NCI-H526 treated with DMSO at 0.1 percent for 48 hours (cell line): ENCODE results near the gene PAXX.

ENCODE experiments used
- DNase-seq: peaks from one replicate; lab custom pipeline; 2025; lab: John Stamatoyannopoulos, UW

PAXX gene

DNA sequence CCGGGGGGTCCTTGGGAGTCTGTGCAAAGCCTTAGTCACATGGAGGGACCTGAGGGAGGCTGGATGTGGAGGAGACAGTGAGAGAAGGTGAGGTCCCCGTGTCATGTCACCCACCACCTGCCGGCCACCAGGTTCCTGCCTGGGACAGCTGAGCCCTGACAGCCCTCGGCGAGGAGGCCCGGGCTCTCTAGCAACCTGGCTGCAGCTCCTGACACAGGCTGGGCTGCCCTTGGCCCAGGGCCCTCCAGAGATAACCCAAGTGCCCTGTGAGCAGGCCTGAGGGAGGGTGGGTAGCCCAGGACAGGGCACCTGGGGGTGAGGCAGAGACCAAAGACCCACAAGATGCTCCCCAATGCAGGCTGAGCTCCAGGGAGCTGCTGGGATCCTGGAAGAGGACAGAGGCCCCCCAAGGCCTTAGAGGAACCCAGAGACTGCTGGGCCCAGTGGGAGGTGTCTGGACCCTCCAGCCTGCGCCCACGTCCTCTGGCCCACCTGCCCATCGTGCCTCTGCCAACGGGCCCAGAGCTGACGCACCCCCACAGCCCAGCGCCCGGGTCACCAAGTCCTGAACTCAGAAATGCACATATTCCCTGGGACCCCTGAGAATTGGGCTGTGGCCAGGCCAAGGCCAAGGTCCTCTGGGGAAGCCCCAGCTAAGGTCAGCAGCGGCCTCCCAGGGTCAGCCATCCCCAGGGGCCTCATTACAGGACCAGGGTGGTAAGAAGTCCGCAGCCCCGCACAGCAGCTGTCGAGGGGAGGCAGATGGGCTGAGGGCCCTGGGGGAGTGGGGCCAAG lies 23.7 kb upstream of the PAXX start:
- DNase-seq = no peak

DNA sequence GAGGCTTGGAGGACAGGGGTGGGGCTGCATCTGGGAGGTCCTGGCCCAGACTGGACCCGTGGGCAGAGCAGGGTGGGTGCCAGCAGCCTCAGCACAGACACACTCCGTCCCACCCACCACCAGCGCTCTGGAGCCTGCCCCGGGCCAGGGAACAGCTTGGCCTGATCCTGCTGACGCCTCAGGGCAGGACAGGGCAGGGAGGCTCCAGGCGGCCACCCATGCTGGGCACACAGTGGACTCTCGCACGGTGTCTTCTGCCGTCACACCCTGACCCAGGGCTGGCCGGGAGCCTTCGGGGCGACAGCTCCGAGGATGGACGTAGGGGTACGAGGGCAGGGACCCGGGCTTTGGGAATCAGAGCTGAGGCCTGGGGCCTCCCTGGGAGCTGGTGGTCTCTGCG lies 23.1 kb upstream of the PAXX start:
- DNase-seq = no peak

DNA sequence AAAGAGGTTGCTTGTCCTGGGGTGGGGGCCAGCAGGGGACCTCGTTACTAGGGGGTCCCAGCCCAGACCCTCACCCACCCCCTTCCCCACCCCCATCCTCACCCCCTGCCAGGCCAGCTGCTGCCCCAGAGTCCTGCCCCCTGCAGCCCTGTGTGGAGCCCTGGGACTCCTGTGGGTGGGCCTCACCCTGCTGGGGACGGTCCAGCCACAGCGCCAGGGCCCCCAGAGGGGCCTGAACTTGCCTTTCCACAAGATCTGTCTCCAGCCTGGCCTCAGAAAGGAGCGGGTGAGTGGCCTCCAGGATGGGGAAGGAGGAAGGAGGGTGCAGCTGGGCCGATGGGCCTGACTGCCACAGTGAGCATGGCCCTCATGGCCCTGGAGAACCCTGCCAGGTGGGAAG lies 22.4 kb upstream of the PAXX start:
- no peak for DNase-seq

DNA sequence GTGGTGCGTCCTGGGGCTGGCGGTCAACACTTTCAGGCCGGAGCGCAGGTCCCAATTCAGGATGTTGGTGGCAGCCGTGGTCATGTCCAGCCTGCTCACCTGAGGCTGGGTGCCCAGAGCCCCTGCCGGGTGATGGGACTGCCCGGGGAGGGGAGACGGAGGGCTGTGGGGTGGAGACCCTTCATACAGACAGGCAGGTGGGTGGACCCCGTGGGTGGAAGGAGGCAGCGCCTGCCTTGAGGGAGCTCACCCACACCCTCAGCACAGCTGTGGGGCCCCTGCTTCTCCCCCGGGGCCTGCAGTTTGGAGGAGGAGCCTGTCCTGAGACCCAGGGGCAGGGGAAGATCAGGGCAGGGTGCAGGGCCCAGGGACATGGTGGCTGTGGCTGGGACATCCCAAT lies 21.9 kb upstream of the PAXX start:
- no peak for DNase-seq

- DNase-seq = no peak
Measured at GRCh38 chr9:136971746-136972145, 20.5 kb upstream of the PAXX start.

DNA sequence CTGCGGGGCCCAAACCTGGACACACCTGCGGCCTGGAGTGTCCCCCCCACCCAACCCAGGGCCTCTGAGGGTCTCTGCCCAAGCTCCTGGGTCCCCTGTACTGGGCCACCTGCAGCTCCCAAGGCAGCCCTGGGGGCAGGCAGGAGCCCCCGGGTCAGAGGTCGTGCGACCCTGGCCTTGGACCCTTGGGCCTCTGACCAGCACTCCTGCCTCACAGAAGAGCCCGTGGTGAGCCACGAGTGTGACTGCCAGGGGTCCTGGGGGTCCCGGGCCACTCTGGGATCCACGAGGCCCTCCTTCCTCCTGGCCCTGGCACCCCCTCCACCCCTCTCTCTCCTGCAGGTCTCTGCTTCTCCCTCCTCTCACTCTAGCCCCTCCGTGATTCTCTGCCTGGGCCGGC lies 19.9 kb upstream of the PAXX start:
- no peak for DNase-seq

DNA sequence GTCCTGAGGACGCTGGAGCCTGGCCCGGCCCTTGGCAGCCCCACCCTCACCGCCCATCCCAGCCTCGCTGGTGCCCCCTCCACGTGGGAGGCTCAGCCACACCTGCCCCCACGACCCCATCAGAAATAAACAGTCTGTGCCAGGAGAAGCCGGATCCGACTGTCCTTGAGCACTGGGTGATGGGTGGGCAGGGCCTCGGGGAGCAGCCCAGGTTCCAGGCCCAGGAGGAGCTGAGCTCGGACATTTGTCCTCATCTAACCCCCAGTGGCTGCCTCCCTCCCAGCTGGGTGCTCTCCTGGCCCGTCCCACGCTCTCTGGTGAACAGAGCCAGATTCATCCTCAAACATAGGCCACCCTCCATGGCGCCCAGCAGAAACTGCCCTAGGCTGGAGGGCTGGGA lies 19.5 kb upstream of the PAXX start:
- DNase-seq = no peak

DNA sequence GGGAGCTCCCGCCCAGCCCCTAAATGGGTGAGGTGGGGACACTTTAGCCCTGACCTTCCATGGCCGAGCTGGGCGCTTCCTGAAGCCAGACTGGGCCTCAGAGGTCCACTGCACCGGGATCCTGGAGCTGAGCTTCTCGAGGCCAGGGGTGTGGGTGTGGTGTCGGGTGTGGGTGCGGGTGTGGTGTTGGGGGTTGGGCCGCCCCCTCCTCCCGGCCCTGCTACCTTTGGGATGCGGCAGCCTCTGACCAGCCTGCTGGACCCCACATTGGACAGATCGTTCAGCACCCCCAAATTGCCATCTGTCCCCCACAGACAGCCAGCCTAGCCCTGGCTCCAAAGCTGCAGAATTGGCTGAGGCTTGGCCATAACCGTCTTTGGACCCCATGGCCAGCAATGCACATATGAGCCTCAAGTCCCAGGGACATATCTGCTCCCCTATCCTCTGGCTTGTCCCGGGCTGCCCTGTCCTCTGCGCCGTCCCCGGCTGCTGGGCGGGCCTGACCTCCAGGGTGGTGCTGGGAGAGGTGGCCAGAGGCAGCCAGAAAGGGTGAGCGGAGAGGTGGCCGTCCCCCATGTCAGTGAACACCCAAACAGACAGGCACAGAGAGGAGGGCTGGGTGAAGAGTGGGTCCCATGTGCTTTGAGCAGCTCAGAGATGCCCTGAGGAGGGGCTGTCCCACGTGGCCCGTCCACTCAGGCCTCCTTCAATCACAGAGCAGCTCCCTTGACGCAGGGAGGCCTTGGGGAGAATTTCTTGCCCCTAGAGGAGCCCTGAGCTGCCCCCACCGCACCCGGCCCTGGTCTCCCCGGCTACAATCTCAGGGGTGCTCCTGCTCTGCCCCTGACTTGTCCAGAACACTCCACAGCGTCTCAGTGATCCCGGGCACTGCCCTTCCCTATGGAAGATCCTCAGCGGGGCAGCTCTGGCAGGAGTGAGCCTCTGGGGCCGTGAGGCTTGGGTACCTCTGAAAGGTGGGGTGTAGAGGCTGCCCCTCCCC lies 18.3 kb upstream of the PAXX start:
- no peak for DNase-seq

DNA sequence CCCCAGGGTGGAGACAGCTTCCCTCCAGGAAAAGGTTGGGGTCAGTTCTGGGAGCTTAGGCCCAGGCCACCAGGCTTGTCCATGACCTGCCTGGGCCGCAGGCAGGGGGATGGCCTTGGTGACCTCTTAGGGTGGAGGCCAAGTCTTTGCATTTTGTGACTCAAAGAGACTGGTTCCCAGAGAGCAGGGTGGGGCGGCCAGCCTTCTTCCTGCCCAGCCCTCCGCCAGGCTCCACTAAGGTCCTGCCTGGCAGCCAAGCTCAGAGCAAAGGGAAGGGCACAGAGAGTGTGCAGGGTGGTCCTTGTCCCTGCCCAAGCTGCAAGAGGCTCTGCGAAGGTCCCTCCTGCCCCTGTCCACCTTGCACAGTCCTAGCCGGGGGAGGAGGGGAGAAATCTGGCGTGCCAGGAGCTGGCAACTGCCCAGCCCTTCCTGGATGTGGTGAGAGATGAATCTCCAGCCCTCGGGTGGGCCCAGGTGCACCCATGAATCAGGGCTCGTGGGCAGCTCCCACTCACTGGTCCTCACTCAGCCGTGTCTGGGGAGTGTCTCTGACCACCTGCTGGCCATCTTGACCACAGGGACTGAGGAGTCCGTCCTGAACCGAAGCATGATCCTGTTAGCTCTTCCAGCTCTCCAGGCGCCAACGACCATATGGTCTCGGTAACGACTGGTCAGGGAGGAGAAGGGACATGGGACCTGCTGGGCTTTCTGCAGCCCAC lies 17.2 kb upstream of the PAXX start:
- DNase-seq = no peak

DNA sequence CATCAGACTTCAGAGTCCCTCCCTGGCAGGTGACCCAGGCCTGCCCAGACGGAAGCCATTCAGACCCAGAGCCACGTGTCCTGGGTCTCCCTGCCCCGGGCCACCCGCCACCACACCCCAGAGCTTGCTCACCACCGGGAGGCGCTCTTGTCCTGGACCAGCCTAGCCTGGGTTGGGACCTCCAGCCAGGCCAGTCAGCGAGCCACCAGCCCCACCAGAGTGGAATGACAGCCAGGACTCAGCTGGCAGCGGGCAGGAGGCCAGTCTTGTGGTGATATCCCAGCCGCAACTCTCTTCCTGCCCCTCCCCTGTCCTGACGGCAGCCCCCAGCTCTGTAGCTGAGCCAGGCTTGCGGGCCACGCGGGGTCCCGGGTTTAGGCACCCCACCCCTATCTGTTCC lies 16.6 kb upstream of the PAXX start:
- no peak for DNase-seq

DNA sequence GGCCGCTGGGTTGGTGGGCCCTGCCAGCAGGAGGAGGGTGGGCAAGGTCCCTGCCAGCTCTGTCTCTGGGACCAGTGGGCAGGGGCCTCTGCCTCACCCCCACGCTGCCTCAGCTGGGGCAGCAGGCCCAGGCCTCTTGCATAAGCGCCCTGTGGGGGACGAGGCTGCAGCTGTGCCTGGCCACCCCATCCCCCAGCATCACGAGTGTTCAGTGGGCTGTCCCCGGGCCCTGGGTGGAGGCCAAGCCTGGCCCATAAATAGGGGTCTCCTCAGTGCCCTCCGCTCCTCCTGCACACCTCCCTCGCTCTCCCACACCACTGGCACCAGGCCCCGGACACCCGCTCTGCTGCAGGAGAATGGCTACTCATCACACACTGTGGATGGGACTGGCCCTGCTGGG lies 15.0 kb upstream of the PAXX start, which contains the start of gene PTGDS:
Gene PTGDS (plus strand): TSS at position 282 of the 400 bp plus-strand sequence. CDS start 75 bp downstream, at position 357.
- no peak for DNase-seq

DNA sequence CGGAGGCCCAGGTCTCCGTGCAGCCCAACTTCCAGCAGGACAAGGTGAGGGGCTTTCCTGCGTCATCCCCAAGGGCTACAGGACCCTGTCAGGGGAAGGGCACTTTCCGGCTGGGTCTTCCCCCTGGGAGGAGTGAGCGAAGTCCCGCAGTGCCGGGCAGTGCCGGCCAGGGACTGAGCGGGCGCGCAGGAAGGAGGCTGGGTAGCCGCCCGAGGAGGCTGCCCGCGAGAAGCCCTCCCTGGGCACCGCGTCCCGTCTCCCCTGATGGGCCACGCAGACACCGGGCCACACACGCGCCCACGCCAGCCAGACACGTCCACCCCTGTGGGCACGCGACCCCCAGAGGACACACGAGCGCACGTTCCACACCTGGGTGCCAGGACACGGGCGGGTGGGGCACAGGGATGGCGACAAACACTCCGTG lies 14.6 kb upstream of the PAXX start:
- no peak for DNase-seq

DNA sequence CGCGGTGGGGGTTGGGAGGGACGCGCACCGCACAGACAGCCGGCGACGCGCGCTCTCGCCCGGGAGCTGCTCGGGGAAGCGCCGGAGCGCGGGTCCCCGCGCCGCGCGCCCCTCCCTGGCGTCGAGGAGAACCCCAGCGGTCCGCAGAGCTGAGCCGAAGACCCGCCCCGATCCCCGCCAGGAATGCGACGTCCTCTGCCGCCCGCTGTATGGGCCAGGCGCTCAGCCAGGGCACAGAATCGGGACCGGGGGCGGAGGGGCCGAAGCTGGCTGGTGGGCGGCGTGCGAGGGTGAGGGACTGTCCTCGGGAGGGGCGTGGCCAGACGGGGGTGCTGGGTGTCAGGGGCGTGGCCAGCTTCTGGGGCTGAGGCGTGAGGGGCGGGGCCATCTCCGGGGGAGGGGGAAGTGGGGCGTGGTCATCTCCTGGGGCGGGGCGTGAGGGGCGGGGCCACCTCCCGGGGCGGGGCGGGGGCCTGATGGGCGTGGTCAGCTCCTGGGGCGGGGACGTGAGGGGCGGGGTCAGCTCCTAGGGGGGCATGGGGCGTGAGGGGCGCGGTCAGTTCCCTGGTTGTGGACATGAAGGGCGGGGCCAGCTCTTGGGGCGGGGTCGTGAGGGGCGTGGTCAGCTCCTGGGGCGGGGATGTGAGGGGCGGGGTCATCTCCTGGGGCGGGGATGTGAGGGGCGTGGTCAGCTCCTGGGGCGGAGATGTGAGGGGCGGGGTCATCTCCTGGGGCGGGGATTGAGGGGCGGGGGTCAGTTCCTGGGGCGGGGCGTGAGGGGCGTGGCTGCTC lies 14.0 kb upstream of the PAXX start:
- peak; percentile 53 for DNase-seq

DNA sequence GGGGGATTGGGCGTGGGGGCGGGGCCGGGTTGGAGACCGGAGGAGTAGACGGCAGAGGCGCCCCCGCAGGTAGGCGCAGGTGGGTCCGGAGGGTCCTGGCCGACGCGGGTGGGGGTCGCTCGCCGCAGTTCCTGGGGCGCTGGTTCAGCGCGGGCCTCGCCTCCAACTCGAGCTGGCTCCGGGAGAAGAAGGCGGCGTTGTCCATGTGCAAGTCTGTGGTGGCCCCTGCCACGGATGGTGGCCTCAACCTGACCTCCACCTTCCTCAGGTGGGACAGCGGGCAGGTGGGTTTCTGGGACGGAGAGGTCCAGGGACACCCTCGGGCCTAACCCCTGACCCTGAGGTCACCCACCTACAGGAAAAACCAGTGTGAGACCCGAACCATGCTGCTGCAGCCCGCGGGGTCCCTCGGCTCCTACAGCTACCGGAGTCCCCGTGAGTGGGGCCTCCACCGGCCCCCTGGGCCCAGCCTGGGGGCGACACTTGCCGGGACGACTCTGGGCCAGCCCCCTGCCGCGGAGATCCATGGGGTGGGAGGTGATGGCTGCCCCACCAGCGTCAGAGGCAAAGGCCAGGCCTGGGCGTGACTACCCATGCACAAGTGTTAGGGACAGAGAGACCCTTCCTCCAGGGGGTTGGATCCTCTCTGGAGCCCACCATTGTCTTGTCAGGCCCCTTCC lies 13.2 kb upstream of the PAXX start:
- DNase-seq = no peak

- DNase-seq = no peak
Measured at GRCh38 chr9:136979769-136980587, 12.2 kb upstream of the PAXX start.

DNA sequence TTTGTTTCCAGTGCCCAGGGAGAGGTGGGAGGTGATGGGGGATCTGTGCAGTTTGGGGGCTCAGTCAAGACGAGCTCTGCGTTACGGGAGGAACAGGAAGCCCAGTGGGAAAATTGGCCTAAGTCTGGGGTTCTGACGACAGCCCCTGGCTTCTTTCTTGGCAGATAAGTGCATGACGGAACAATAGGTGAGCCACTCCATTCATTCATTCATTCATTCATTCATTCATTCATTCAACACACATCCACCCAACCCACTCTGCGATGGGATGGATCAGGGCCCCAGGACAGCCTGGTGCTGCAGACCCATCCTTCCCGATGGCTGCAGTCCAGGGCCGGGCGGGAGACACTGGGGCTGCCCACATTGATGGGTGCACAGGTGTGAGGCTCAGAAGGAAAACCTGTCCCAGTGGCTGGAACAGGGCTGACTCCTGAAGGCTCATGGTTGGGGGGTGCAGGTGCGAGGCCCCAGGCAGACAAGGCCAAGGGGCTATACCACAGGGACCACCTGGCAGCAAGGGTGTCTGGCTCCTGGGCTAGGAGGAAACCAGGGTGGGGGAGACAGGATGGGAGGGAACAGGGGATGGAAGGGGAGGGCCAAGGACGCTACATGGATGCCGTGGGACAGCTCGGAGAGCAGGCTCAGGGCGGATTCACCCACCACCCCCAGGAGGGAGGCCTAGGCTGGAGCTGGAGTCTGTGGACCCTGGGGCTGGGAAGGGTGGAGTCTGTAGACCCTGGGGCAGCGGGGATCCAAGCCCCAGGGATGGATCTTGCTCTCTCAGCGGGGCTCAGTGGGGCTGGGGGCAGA lies 11.3 kb upstream of the PAXX start:
- no peak for DNase-seq

DNA sequence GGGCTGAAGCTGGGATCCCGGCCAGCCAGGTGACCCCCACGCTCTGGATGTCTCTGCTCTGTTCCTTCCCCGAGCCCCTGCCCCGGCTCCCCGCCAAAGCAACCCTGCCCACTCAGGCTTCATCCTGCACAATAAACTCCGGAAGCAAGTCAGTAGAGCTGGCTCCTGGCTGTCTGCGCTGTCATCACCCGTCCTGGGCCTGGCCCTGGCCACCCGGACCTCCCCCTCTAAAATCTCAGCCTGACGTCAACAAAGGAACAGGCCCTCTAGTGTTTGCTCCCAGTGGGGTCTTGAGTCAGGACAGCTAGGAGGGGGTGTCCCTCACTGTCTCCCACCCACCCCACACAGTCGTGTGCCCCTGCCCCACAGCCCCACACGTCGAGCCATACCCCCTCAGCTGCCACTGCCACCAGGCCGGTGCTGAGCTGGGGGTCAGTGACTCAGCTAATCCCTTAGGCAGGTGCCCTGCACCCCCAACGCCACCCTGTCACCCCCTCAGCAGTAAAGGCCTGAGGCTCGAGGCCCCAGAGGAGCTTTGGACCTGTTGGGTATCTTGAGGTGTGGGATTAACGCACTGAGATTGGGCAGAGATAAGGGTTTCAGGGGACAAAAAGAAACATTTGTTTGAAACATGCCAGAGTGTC lies 10.5 kb upstream of the PAXX start:
- DNase-seq = no peak

GRCh38 chr9:136982232-136983051 lies 9.8 kb upstream of the PAXX start, which contains the start of gene LCNL1:
Gene LCNL1 (plus strand): TSS chr9:136982993. CDS start chr9:136983587, 594 bp downstream.
- no peak for DNase-seq
